Transverse colon (tissue), 4 donors: ENCODE data around the gene UBAC1. TPM values are rescaled to one million over a fixed set of nuclear protein-coding genes. Genes with fewer than 3 reads are reported as not detected.

Source experiments
- DNase-seq: peaks from one replicate; pipeline ENCODE4 v3.0.0-alpha.2; 2019
- H3K27ac ChIP-seq, 4 donors: fragments of 200-600 bp; sonication (generic); 2 replicates each; pipeline ENCODE4 v1.5.1; 2016 to 2018; ENCODE audit warnings: inconsistent platforms in 4 of 4
- H3K27me3 ChIP-seq: fragments of 200-600 bp; sonication (generic); 2 replicates; pipeline ENCODE4 v1.5.1; 2017; ENCODE audit warnings: inconsistent platforms
- H3K36me3 ChIP-seq, 4 donors: fragments of 200-600 bp; sonication (generic); 2 replicates each; pipeline ENCODE4 v1.5.1; 2017 to 2019; ENCODE audit warnings: inconsistent platforms in 4 of 4
- H3K4me1 ChIP-seq, 4 donors: fragments of 200-600 bp; sonication (generic); 2 replicates each; pipeline ENCODE4 v1.5.1; 2017 to 2020; ENCODE audit warnings: inconsistent platforms in 4 of 4
- H3K4me3 ChIP-seq, 4 donors: fragments of 200-600 bp; sonication (generic); 1 replicate in 1 of 4; 2 replicates in 3 of 4; pipeline versions ENCODE4 v1.5.1 to v1.6.1; 2017 to 2019; ENCODE audit warnings: inconsistent platforms in 4 of 4
- H3K9me3 ChIP-seq, 2 donors: fragments of 200-600 bp; sonication (generic); 2 replicates each; pipeline ENCODE4 v1.5.1; 2017 to 2019; ENCODE audit warnings: inconsistent platforms in 2 of 2
- EP300 ChIP-seq: sonication (generic); formaldehyde crosslinking; IDR thresholded peaks from one replicate; pipeline ENCODE4 v1.6.1; 2017; ENCODE audit warnings: antibody characterized with exemption, low read depth
- POLR2A ChIP-seq: fragments of 450-650 bp; IDR thresholded peaks from one replicate; pipeline ENCODE4 v1.6.1; 2016; ENCODE audit warnings: antibody characterized with exemption, mild to moderate bottlenecking, moderate library complexity
- POLR2AphosphoS5 ChIP-seq, 3 donors: sonication (generic); formaldehyde crosslinking; IDR thresholded peaks; one replicate each; pipeline ENCODE4 v1.6.1; 2016; ENCODE audit warnings: antibody characterized with exemption in 3 of 3
- WGBS, 2 donors: methylation state at CpG; one replicate each; pipeline ENCODE4 v1.1.5; 2018; ENCODE audit warnings: low coverage in 1 of 2; 5-methylcytosine and 5-hydroxymethylcytosine counted together
- in situ Hi-C, 4 donors: fragments of 200-750 bp; cut with MboI; loops; one replicate each; pipeline versions ENCODE4 v1.15.0 to v1.15.1; 2017; ENCODE audit warnings: low sequenced_read_pairs in 3 of 4, low pct_ligation_motif_present in 1 of 4, low pct_unique_long_range_greater_than_20kb in 1 of 4
- intact Hi-C: fragments of 100-400 bp; cut with DNase I; formaldehyde crosslinking; loops from one replicate; pipeline ENCODE4 v1.15.1; 2023; ENCODE audit warnings: low total_unique reads
- total RNA-seq, 4 donors: library from RNA; depleted of rRNA; stranded (reverse); fragments of >200 nt; gene quantifications; one replicate each; pipeline ENCODE4 v1.1.0, GENCODE V29; 2016
- TF ChIP-seq, protein P1 (sequence below), 5 experiments: fragments of 200-600 bp in 3 of 5; fragments of 450-650 bp in 2 of 5; sonication (generic) in 3 of 5; IDR thresholded peaks; 1 replicate in 2 of 5; 2 replicates in 3 of 5; pipeline ENCODE4 v1.5.1; 2016 to 2017; ENCODE audit warnings: antibody characterized with exemption in 5 of 5, inconsistent platforms in 3 of 5, mild to moderate bottlenecking in 2 of 5, moderate library complexity in 1 of 5

UBAC1 gene
- total RNA-seq, 4 donors from 2014 or later: 42.6 to 91.9 (median 62.9) TPM

DNA sequence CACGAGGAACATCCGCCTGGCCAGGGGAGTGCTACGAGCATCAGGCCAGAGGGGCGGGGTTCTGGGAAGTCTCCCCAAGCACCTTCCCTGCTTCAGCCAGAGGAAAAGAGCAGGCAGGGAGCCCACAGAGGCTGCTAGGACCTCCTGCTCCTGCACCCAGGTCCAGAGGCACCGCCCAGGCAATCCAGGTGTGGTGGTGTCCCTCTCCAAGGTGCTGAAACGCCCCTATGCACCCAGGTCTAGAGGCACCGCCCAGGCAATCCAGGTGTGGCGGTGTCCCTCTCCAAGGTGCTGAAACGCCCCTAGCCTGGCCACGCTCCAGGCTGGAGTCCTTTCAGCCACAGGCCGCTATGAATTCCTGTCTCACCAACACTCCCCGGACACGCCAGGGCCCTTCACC, 10.7 kb upstream of the UBAC1 start:
- peak in 1 of 3 donors; percentile 53 for TF ChIP-seq POLR2AphosphoS5 (IDR thresholded peaks at IDR 0.05)
- TF ChIP-seq EP300: no peak
- Histone ChIP-seq H3K4me3 (no peak overlapping the region), H3K27ac (no peak overlapping the region), H3K27me3 (peaks cover 4% of the 10 kb centered on the region), H3K4me1 (peaks cover 0 to 4% (median 2%) of the 10 kb centered on the region in 4 donors), H3K36me3 (no peaks in the 10 kb centered on the region), H3K9me3 (no peaks in the 10 kb centered on the region)
- 28 to 43% methylated on average over 5 to 13 of the region's 13 CpGs for WGBS, 2 donors
- in situ Hi-C loops (no loop called here), intact Hi-C loops (no loop called here)
- DNase-seq: peak; percentile 87

DNA sequence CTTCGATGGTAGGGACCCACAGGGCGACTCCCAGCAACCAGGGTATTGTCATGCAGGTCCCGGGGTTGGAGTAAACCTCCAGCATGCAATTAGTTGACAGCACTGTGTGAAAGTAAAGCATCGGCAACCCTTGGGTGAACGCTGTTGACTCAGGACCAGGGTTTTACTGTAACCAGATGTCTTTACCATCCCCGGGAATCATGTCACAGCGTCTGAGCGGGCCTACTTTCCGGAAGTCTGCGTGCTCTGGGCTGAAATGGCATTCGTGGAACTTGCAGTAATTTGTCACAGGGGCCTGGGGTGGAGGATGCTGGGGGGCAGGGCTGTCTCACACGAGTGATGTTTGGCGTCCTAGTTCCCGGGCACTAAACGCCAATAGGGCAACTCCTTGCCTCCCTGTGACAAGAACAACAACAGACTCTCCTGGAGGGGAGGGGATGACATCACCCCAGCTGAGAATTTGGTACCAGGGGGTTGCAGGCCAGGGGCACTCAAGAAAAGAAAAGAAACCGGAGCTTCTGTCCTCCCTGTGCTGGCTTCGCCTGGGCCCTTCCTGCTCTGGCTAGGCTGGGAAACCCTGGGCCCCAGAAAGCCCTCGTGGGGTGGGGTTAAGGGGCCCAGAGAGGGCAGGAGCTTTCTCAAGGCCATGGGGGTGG, 10.1 kb upstream of the UBAC1 start:
- H3K27me3 ChIP-seq: no peaks in the 10 kb centered on the region
- 73 to 80% methylated on average over 3 to 14 of the region's 18 CpGs for WGBS, 2 donors
- no peaks in the 10 kb centered on the region for H3K9me3 ChIP-seq
- H3K36me3 ChIP-seq: no peaks in the 10 kb centered on the region
- no peak for TF ChIP-seq EP300
- TF ChIP-seq POLR2A: no peak
- TF ChIP-seq, protein P1, sequence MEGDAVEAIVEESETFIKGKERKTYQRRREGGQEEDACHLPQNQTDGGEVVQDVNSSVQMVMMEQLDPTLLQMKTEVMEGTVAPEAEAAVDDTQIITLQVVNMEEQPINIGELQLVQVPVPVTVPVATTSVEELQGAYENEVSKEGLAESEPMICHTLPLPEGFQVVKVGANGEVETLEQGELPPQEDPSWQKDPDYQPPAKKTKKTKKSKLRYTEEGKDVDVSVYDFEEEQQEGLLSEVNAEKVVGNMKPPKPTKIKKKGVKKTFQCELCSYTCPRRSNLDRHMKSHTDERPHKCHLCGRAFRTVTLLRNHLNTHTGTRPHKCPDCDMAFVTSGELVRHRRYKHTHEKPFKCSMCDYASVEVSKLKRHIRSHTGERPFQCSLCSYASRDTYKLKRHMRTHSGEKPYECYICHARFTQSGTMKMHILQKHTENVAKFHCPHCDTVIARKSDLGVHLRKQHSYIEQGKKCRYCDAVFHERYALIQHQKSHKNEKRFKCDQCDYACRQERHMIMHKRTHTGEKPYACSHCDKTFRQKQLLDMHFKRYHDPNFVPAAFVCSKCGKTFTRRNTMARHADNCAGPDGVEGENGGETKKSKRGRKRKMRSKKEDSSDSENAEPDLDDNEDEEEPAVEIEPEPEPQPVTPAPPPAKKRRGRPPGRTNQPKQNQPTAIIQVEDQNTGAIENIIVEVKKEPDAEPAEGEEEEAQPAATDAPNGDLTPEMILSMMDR (IDR thresholded peaks at IDR 0.05): no peak
- no peak for TF ChIP-seq POLR2AphosphoS5 (IDR thresholded peaks at IDR 0.05)
- intact Hi-C loops (no loop called here), in situ Hi-C loops (no loop called here)
- H3K4me3 ChIP-seq: no peak overlapping the region
- H3K4me1 ChIP-seq: peaks cover 0 to 4% (median 1%) of the 10 kb centered on the region in 4 donors
- no peak overlapping the region for H3K27ac ChIP-seq
- DNase-seq: no peak

DNA sequence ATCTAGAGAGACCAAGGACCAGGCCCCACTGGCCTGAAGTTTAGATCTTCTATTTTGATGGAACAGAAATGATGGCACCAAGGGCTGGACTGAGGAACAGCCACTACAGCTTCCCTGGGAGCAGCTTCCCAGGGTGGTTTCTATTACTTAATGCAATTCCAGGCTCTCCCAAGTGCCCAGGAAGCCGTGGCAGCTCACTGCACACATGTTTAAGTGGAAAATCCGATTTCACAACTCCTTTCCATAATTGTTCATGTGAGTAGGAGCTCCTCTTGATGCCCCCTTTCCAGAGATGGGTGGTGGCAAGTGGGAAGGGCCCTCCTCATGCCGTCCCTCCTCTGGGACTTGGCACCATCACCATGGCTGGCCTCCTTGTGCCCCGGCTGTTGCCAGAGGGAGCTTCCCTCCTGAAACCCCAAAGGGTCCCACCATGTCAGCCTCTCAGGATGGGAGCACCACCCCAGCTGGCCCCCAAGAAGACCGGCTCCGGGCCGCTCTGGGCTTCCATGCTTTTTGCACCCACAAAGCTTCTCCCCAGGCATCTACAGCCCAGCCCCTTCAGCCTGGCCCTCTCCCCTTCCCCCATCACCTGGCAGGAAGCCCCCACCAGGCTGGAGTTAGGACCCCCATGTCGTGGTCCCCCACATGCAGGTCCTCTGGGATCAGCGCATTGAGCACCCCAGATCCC, 9.1 kb upstream of the UBAC1 start:
- WGBS, 2 donors: 73% methylated on average over 9 of the region's 9 CpGs; no CpG with 5 or more reads in 1 of the 2 donors
- Histone ChIP-seq H3K27ac (no peak overlapping the region), H3K4me3 (no peak overlapping the region), H3K36me3 (no peaks in the 10 kb centered on the region), H3K4me1 (peaks cover 0 to 4% (median 1%) of the 10 kb centered on the region in 4 donors), H3K27me3 (no peaks in the 10 kb centered on the region), H3K9me3 (no peaks in the 10 kb centered on the region)
- intact Hi-C loops: no loop called here
- DNase-seq: no peak
- TF ChIP-seq POLR2A: no peak
- TF ChIP-seq, protein P1 (IDR thresholded peaks at IDR 0.05): no peak
- TF ChIP-seq EP300: no peak
- no peak for TF ChIP-seq POLR2AphosphoS5 (IDR thresholded peaks at IDR 0.05)
- in situ Hi-C loops: no loop called here

DNA sequence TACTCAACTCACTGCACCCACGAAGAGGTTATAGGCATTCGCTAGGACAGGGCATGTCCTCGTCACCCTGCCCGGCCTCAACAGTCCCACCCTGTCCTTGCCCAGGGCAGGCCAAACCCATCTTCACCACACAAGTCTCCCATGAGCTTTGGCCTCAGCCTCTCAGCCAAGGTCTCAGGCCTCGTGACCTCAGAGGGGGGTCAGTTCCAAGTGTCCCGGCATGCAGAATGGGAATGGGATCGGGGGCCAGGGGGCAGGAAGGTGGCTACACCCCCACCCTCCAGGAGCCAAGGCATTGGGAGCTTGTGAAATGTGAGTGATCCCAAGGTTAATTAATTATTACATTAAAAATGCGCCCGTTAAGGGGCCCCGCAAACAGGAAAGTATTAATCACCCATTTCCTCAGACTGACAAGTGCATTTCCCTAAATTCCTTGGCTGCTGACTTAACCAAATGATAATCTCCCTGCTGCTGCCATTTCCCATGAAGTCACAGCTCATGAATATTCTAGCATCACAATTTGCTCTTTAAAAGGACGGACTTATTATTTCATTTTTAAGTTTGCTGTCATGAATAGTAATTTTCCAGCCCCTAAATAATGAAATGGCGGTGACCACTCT, 8.0 kb upstream of the UBAC1 start:
- Histone ChIP-seq H3K4me3 (no peak overlapping the region), H3K27me3 (no peaks in the 10 kb centered on the region), H3K36me3 (no peaks in the 10 kb centered on the region), H3K4me1 (peaks cover 0 to 4% (median 1%) of the 10 kb centered on the region in 4 donors), H3K27ac (no peak overlapping the region), H3K9me3 (no peaks in the 10 kb centered on the region)
- DNase-seq: no peak
- in situ Hi-C loops (loop anchor here in 3 of 4 donors (5.0 to 10.0 kb wide), 2 partner anchors 153 to 156 kb away; no protein-coding TSS in a partner anchor), intact Hi-C loops (loop anchor here (2.0 kb wide), 1 partner anchor 154 kb away; no protein-coding TSS in a partner anchor)
- 60 to 77% methylated on average over 5 to 12 of the region's 12 CpGs for WGBS, 2 donors
- no peak for TF ChIP-seq POLR2AphosphoS5 (IDR thresholded peaks at IDR 0.05)
- no peak for TF ChIP-seq EP300
- TF ChIP-seq POLR2A: no peak
- TF ChIP-seq, protein P1 (IDR thresholded peaks at IDR 0.05): no peak
